Neuronal stem cell (in vitro differentiated cells): ENCODE data around the gene FGF11.

Source experiments
- DNase-seq: peaks from one replicate; pipeline ENCODE4 v3.0.0-alpha.2; 2013; ENCODE audit warnings: low spot score
- H2AFZ ChIP-seq: one replicate; pipeline ENCODE4 v1.6.1; 2013; ENCODE audit warnings: mild to moderate bottlenecking, low read length, inconsistent platforms
- H2AK5ac ChIP-seq: 2 replicates; pipeline ENCODE4 v1.6.1; 2013; ENCODE audit warnings: low read depth, mild to moderate bottlenecking, inconsistent platforms, low read length, moderate library complexity, mixed read lengths
- H2BK120ac ChIP-seq: 2 replicates; pipeline ENCODE4 v1.6.1; 2013; ENCODE audit warnings: low read depth, mild to moderate bottlenecking, inconsistent platforms, low read length, moderate library complexity, mixed read lengths
- H2BK12ac ChIP-seq: one replicate; pipeline ENCODE4 v1.6.1; 2013; ENCODE audit warnings: low read length, inconsistent platforms
- H2BK15ac ChIP-seq: 2 replicates; pipeline ENCODE4 v1.6.1; 2013; ENCODE audit warnings: mild to moderate bottlenecking, low read length, inconsistent platforms, mixed read lengths
- H2BK5ac ChIP-seq: one replicate; pipeline ENCODE4 v1.6.1; 2013; ENCODE audit warnings: inconsistent platforms, mild to moderate bottlenecking, low read length, moderate library complexity
- H3K14ac ChIP-seq: one replicate; pipeline ENCODE4 v1.6.1; 2013; ENCODE audit warnings: low read length, inconsistent platforms
- H3K18ac ChIP-seq: 2 replicates; pipeline ENCODE4 v1.6.1; 2013; ENCODE audit warnings: low read length, inconsistent platforms
- H3K23ac ChIP-seq: 2 replicates; pipeline ENCODE4 v1.6.1; 2013; ENCODE audit warnings: low read depth, mild to moderate bottlenecking, mixed read lengths, low read length, inconsistent platforms; ENCODE audit not compliant: poor library complexity
- H3K27ac ChIP-seq: replicated peaks from 3 replicates; pipeline ENCODE4 v1.5.1; 2013; ENCODE audit warnings: low read length, inconsistent platforms
- H3K27me3 ChIP-seq, 3 experiments: 2 replicates each; pipeline ENCODE4 v1.6.1; 2013; ENCODE audit warnings: low read length in 3 of 3, mild to moderate bottlenecking in 2 of 3, inconsistent platforms in 1 of 3, low read depth in 1 of 3, mixed read lengths in 1 of 3, moderate library complexity in 1 of 3; ENCODE audit not compliant: control insufficient read depth in 3 of 3, insufficient read depth in 3 of 3
- H3K36me3 ChIP-seq, 2 donors: replicated peaks in 1 of 2; 2 replicates each; pipeline ENCODE4 v1.6.1; 2013; ENCODE audit warnings: low read length in 2 of 2; ENCODE audit not compliant: control insufficient read depth in 2 of 2, insufficient read depth in 2 of 2
- H3K4ac ChIP-seq: 2 replicates; pipeline ENCODE4 v1.6.1; 2013; ENCODE audit warnings: inconsistent platforms, mild to moderate bottlenecking, low read length, moderate library complexity
- H3K4me1 ChIP-seq, 2 donors: 1 replicate in 1 of 2; 2 replicates in 1 of 2; pipeline ENCODE4 v1.6.1; 2013; ENCODE audit warnings: low read length in 2 of 2, low read depth in 1 of 2; ENCODE audit not compliant: control insufficient read depth in 2 of 2, insufficient read depth in 1 of 2
- H3K4me2 ChIP-seq: one replicate; pipeline ENCODE4 v1.6.1; 2013; ENCODE audit warnings: mild to moderate bottlenecking, low read length, inconsistent platforms; ENCODE audit not compliant: insufficient read depth, poor library complexity, severe bottlenecking
- H3K4me3 ChIP-seq, 2 donors: 2 replicates each; pipeline ENCODE4 v1.5.1; 2013; ENCODE audit warnings: low read length in 2 of 2, mild to moderate bottlenecking in 2 of 2, inconsistent platforms in 1 of 2, moderate library complexity in 1 of 2
- H3K79me1 ChIP-seq: one replicate; pipeline ENCODE4 v1.6.1; 2013; ENCODE audit warnings: low read depth, mild to moderate bottlenecking, inconsistent platforms, low read length, moderate library complexity
- H3K9ac ChIP-seq: one replicate; pipeline ENCODE4 v1.6.1; 2013; ENCODE audit warnings: mild to moderate bottlenecking, low read depth, low read length, inconsistent platforms; ENCODE audit not compliant: poor library complexity
- H3K9me3 ChIP-seq, 2 donors: replicated peaks in 1 of 2; 2 replicates each; pipeline versions ENCODE3 to v1.6.1; 2013; ENCODE audit warnings: low read length in 2 of 2, mild to moderate bottlenecking in 2 of 2, inconsistent platforms in 1 of 2, low read depth in 1 of 2, mixed read lengths in 1 of 2, moderate library complexity in 1 of 2; ENCODE audit not compliant: control insufficient read depth in 2 of 2, insufficient read depth in 1 of 2
- H4K8ac ChIP-seq: one replicate; pipeline ENCODE4 v1.6.1; 2013; ENCODE audit warnings: low read depth, mild to moderate bottlenecking, inconsistent platforms, low read length, moderate library complexity
- H4K91ac ChIP-seq: one replicate; pipeline ENCODE4 v1.6.1; 2013; ENCODE audit warnings: low read length, low read depth, mild to moderate bottlenecking, inconsistent platforms; ENCODE audit not compliant: poor library complexity
- WGBS, 2 donors: extraction: QIAGEN DNeasy Blood & Tissue Kit; methylation state at CpG; one replicate each; pipeline ENCODE4 v1.1.7; 2013; ENCODE audit warnings: missing lambda C conversion rate in 2 of 2, mixed read lengths in 1 of 2; ENCODE audit not compliant: insufficient read length in 2 of 2, insufficient replicate concordance in 1 of 2; ENCODE audit errors: extremely low coverage in 2 of 2; 5-methylcytosine and 5-hydroxymethylcytosine counted together

The FGF11 gene

DNA sequence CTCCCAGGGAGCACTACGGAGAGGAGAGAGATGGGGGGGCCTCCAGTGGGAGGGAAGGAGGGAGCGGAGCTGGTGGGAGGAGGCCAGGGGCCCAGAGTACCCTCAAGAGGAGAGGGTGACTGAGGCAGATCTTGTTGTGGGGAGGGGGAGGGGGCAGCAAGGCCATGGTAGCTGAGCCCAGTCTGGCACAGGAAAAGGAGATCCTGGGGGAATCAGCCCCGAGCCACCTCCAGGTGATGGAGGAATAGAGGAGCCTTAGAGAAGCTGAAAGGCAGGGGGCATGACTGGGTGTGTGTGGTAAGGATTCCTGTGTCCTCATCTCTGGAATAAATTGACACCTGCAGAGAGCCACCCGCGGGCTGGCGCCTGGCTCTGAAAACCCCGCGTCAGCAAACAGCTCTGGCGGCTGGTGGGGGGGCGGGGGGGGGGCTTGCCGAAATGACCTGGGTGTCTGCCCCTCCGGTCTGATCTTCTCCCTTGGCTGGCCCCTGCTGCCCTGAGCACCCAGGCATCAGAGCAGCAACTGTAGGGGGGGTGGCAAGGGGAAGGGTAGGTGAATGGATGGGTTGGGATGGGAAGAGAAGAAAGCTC is 33.0 kb upstream of the FGF11 start:
- Histone ChIP-seq H2AFZ (no peak overlapping the region), H3K27ac (no peak overlapping the region), H2BK12ac (no peak overlapping the region), H3K79me1 (peaks cover 18% of the 10 kb centered on the region), H3K4me2 (peak overlapping the region; percentile 92), H4K8ac (no peak overlapping the region), H2BK15ac (no peak overlapping the region), H3K4me1 (peaks cover 14 to 25% of the 10 kb centered on the region in 2 donors), H2BK5ac (no peak overlapping the region), H4K91ac (no peak overlapping the region), H3K4me3 (peak overlapping the region; percentile 60 to 97), H3K18ac (peak overlapping the region; percentile 59), H3K27me3 (no peaks in the 10 kb centered on the region), H2BK120ac (no peak overlapping the region), H3K4ac (no peak overlapping the region), H3K9me3 (peaks cover 0 to 2% of the 10 kb centered on the region in 2 donors), H2AK5ac (peak overlapping the region; percentile 71), H3K9ac (peak overlapping the region; percentile 30), H3K36me3 (peaks cover 30 to 44% of the 10 kb centered on the region in 2 donors), H3K14ac (no peak overlapping the region), H3K23ac (no peak overlapping the region)
- no CpG with 5 or more reads among the region's 12 CpGs for WGBS, 2 donors
- no peak for DNase-seq

DNA sequence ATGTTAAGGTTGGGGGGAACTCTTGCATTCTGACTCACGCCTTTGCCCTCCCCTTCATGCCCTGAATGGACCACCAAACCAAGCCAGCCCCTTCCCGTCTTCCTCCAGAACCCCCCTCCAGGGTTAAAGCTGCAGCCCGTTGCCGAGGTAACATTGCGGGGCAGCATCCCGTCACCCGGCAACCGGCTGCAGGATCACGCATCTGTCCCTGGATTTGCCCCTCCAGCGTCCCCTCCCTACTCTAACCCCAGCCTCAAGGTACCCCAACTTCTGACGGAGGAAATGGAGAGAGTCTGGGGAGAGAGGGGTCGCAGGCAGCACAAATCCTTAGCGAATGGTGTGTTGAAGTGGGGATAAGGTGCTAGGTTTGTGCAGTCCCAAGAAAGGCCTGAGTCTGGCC is 32.2 kb upstream of the FGF11 start:
- peaks cover 14 to 23% of the 10 kb centered on the region in 2 donors for H3K4me1 ChIP-seq
- no peak overlapping the region for H3K9ac ChIP-seq
- H3K79me1 ChIP-seq: peaks cover 18% of the 10 kb centered on the region
- peaks cover 0 to 2% of the 10 kb centered on the region in 2 donors for H3K9me3 ChIP-seq
- H2BK12ac ChIP-seq: no peak overlapping the region
- no peaks in the 10 kb centered on the region for H3K27me3 ChIP-seq
- H2BK120ac ChIP-seq: no peak overlapping the region
- no peak overlapping the region for H2BK5ac ChIP-seq
- H3K36me3 ChIP-seq: peaks cover 31 to 45% of the 10 kb centered on the region in 2 donors
- no peak overlapping the region for H2AFZ ChIP-seq
- H4K91ac ChIP-seq: no peak overlapping the region
- H4K8ac ChIP-seq: no peak overlapping the region
- H3K27ac ChIP-seq: no peak overlapping the region
- no peak overlapping the region for H3K14ac ChIP-seq
- H3K4me2 ChIP-seq: peak overlapping the region; percentile 33
- H3K4ac ChIP-seq: no peak overlapping the region
- no peak for DNase-seq
- peak overlapping the region in 1 of 2 donors; percentile 30 for H3K4me3 ChIP-seq
- no peak overlapping the region for H2AK5ac ChIP-seq
- no CpG with 5 or more reads among the region's 13 CpGs for WGBS, 2 donors
- H3K18ac ChIP-seq: no peak overlapping the region
- H3K23ac ChIP-seq: no peak overlapping the region
- H2BK15ac ChIP-seq: no peak overlapping the region

DNA sequence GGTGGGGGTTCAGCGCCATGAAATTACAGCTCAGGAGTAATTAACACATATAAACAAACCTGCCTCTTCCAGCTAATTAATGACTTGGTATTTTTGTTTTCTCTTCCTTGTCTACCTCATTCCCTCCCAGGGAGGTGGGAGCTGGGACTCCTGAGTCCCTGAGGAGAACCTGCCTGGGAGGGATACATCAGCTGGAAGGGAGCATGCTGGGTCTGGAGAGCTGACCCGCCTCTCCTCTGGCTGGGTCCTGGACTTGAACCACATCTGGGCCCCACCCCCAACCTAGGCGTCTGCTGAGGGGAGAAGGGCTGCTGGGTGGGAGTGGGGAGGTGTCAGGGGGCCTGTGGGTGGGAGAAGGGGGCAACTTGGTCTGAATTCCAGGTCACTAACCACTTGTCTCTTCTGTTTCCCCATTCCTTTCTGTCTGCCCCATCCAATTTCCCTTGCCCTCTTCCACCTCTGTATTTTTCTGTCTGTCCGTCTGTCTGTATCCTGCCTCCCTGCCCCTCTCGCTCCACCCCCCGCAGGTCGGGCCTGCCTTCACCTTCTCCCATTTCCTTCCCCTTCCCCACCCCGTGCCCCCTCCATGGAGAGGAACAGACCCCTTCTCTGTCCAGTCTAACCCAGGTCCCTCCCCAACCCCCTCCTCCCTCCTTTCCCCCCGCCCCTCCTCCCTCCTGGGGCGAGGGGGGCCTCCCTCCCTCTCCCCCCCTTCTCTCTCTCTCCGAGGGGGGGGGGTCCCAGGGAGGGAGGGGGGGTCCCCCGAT is 31.6 kb upstream of the FGF11 start, which contains the start of gene NLGN2:
Gene NLGN2 (plus strand): TSS at position 361 of the 767 bp plus-strand sequence. CDS start 411 bp downstream, outside the sequence.
- Histone ChIP-seq H3K4ac (no peak within 1 kb of the TSS), H3K18ac (no peak within 1 kb of the TSS), H3K4me3 (peak within 1 kb of the TSS in 1 of 2 donors; percentile 30), H3K79me1 (peaks cover 18% of the 10 kb centered on the region), H3K9ac (no peak within 1 kb of the TSS), H3K36me3 (peaks cover 31 to 51% of the 10 kb centered on the region in 2 donors), H3K4me2 (peak within 1 kb of the TSS; percentile 92), H3K9me3 (peaks cover 0 to 2% of the 10 kb centered on the region in 2 donors), H2AK5ac (peak within 1 kb of the TSS; percentile 71), H3K14ac (no peak within 1 kb of the TSS), H4K8ac (peak within 1 kb of the TSS; percentile 4), H3K27me3 (no peaks in the 10 kb centered on the region), H2AFZ (no peak within 1 kb of the TSS), H3K4me1 (peaks cover 13 to 22% of the 10 kb centered on the region in 2 donors), H3K23ac (peak within 1 kb of the TSS; percentile 80), H2BK15ac (no peak within 1 kb of the TSS), H2BK120ac (no peak within 1 kb of the TSS), H2BK5ac (no peak within 1 kb of the TSS), H2BK12ac (no peak within 1 kb of the TSS), H3K27ac (no peak within 1 kb of the TSS), H4K91ac (no peak within 1 kb of the TSS)
- no CpG with 5 or more reads among the region's 12 CpGs for WGBS, 2 donors
- DNase-seq: no peak

DNA sequence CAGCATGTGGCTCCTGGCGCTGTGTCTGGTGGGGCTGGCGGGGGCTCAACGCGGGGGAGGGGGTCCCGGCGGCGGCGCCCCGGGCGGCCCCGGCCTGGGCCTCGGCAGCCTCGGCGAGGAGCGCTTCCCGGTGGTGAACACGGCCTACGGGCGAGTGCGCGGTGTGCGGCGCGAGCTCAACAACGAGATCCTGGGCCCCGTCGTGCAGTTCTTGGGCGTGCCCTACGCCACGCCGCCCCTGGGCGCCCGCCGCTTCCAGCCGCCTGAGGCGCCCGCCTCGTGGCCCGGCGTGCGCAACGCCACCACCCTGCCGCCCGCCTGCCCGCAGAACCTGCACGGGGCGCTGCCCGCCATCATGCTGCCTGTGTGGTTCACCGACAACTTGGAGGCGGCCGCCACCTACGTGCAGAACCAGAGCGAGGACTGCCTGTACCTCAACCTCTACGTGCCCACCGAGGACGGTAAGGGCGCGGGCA is 31.0 kb upstream of the FGF11 start:
- Histone ChIP-seq H2BK120ac (no peak overlapping the region), H3K4me3 (no peak overlapping the region), H3K27ac (no peak overlapping the region), H2BK5ac (no peak overlapping the region), H2BK12ac (no peak overlapping the region), H3K9me3 (peaks cover 0 to 2% of the 10 kb centered on the region in 2 donors), H3K9ac (no peak overlapping the region), H3K36me3 (peaks cover 31 to 57% of the 10 kb centered on the region in 2 donors), H2BK15ac (no peak overlapping the region), H3K27me3 (no peaks in the 10 kb centered on the region), H3K23ac (peak overlapping the region; percentile 80), H3K14ac (no peak overlapping the region), H3K4me1 (peaks cover 12 to 22% of the 10 kb centered on the region in 2 donors), H4K8ac (peak overlapping the region; percentile 4), H4K91ac (no peak overlapping the region), H3K4me2 (no peak overlapping the region), H3K18ac (no peak overlapping the region), H2AFZ (no peak overlapping the region), H3K79me1 (peaks cover 17% of the 10 kb centered on the region), H3K4ac (no peak overlapping the region), H2AK5ac (no peak overlapping the region)
- no peak for DNase-seq
- WGBS, 2 donors: no CpG with 5 or more reads among the region's 58 CpGs
